Middle frontal gyrus (tissue), 1 donor: ENCODE measurements around the gene RAB40B.

Experiments
- DNase-seq: peaks from one replicate; pipeline ENCODE4 v3.0.0-alpha.2; 2015; ENCODE audit warnings: low spot score; ENCODE audit errors: extremely low spot score

Gene RAB40B

GRCh38 chr17:82616021-82616711 is 82.3 kb downstream of the RAB40B start:
- no peak for DNase-seq

- DNase-seq: no peak
These were observed 83.1 kb downstream of the RAB40B start for GRCh38 chr17:82615084-82616020.

- no peak for DNase-seq
These were observed 84.3 kb downstream of the RAB40B start for GRCh38 chr17:82614095-82614631.

GRCh38 chr17:82613283-82614094 is 85.0 kb downstream of the RAB40B start:
- no peak for DNase-seq

- no peak for DNase-seq
These were observed 87.1 kb downstream of the RAB40B start for GRCh38 chr17:82611140-82612058.

- DNase-seq: no peak
These were observed 88.8 kb downstream of the RAB40B start for GRCh38 chr17:82609655-82610054.

GRCh38 chr17:82608816-82609215 is 89.7 kb downstream of the RAB40B start:
- DNase-seq: no peak

GRCh38 chr17:82605939-82606600 is 92.4 kb downstream of the RAB40B start:
- no peak for DNase-seq
